ENCODE measurements around the gene REXO1. TPM values are rescaled to one million over a fixed set of nuclear protein-coding genes. Genes with fewer than 3 reads are reported as not detected.

The REXO1 gene
- total RNA-seq, 2 donors from 2014 or later = 29.8 to 59.1 TPM

DNA sequence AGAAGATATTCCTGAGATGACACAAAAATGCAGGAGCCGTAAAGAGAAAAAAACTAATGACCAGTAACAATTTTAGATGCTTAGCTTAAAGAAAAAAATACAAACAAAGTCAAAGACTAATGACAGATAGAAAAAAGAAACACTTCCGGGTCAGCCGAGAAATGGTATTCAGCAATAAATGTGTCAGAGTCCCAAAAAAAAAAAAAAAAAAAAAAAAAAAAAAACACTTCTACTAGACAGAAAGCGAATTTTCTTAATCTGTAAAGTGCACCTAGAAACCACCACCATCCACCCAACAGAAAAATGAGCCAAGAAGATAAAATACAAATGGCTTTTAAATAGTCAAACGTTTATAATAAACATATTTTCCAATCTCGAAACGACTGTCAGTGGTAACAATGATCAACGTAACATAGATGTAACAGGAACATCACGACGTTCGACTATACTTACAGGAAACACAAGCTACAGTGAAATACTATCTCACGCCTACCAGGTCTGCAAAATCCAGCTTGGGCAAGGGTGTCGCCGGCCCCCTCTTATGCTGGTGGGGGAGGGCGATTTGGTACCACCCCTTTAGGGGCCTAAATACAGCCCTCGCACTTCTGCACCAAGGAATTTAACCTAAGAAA lies 26.4 kb upstream of the REXO1 start:
- H3K27ac ChIP-seq = peak overlapping the region; percentile 80 to 93
- TF ChIP-seq POLR2A (IDR thresholded peaks at IDR 0.05) = no peak
- TF ChIP-seq, protein P1, sequence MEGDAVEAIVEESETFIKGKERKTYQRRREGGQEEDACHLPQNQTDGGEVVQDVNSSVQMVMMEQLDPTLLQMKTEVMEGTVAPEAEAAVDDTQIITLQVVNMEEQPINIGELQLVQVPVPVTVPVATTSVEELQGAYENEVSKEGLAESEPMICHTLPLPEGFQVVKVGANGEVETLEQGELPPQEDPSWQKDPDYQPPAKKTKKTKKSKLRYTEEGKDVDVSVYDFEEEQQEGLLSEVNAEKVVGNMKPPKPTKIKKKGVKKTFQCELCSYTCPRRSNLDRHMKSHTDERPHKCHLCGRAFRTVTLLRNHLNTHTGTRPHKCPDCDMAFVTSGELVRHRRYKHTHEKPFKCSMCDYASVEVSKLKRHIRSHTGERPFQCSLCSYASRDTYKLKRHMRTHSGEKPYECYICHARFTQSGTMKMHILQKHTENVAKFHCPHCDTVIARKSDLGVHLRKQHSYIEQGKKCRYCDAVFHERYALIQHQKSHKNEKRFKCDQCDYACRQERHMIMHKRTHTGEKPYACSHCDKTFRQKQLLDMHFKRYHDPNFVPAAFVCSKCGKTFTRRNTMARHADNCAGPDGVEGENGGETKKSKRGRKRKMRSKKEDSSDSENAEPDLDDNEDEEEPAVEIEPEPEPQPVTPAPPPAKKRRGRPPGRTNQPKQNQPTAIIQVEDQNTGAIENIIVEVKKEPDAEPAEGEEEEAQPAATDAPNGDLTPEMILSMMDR (IDR thresholded peaks at IDR 0.05) = no peak
- TF ChIP-seq POLR2AphosphoS5 (IDR thresholded peaks at IDR 0.05) = no peak
- no peak for DNase-seq (ENCODE audit: low spot score)
- no peaks in the 10 kb centered on the region for H3K9me3 ChIP-seq
- intact Hi-C loops (cut with DNase I) = no loop called here
- no peaks in the 10 kb centered on the region for H3K27me3 ChIP-seq (replicated peaks; ENCODE audit: insufficient read depth)
- peaks cover 24% of the 10 kb centered on the region for H3K4me1 ChIP-seq (replicated peaks)
- H3K36me3 ChIP-seq = no peaks in the 10 kb centered on the region
- WGBS = 7% methylated on average over 16 of the region's 16 CpGs
- H3K4me3 ChIP-seq = peak overlapping the region; percentile 93 to 97

DNA sequence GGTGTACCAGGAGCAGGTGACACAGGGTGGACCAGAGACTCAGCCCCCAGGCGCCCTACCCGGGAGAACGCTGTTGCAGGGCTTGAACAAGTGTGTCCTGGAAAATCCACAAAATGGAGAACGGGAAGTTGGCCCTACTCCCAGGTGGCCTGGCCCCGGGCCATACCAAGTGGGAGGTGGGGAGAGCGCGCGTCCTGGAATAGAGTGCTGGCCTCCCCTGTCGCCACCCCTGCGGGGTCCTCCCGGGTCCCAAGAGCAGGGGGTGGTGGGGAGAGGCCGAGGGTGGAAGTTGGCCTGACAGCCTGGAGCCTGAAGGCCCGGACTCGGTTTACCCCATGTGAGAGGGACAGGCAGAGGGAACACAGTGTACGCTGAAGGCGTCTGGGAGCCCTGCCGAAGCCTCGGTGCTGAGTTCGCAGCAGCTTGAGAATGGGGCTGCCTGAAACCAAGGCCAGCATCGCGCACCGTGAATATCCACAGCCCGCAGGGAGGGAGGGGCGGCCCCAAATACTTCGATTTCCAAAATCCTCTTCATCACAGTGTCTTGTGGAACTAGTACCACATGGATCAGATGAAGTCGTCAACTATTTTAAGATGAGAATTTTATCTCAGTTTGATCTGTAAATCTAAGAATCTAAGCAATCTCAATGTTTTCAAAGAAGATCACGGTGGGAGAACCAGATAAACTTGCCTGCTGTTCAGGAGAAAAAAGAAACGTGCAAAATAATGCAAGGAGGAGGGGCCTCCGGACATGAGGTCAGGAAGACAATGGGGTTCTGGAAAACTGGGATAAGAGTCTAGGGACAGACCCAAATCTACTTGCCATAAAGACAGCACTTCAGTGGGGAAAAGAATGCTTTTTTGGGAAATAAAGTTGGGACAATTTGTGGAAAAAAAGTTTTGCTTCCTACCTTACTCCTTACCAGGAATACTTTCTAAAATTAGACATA lies 25.5 kb upstream of the REXO1 start:
- Histone ChIP-seq H3K27me3 (replicated peaks; ENCODE audit: insufficient read depth) (no peaks in the 10 kb centered on the region), H3K4me1 (replicated peaks) (peaks cover 24% of the 10 kb centered on the region), H3K9me3 (no peaks in the 10 kb centered on the region), H3K27ac (peak overlapping the region; percentile 80 to 93), H3K36me3 (no peaks in the 10 kb centered on the region), H3K4me3 (peak overlapping the region; percentile 5 to 18)
- DNase-seq (ENCODE audit: low spot score) = no peak
- intact Hi-C loops (cut with DNase I) = no loop called here
- TF ChIP-seq POLR2AphosphoS5 (IDR thresholded peaks at IDR 0.05) = peak; percentile 6
- TF ChIP-seq, protein P1 (IDR thresholded peaks at IDR 0.05) = no peak
- WGBS = 17% methylated on average over 29 of the region's 29 CpGs

DNA sequence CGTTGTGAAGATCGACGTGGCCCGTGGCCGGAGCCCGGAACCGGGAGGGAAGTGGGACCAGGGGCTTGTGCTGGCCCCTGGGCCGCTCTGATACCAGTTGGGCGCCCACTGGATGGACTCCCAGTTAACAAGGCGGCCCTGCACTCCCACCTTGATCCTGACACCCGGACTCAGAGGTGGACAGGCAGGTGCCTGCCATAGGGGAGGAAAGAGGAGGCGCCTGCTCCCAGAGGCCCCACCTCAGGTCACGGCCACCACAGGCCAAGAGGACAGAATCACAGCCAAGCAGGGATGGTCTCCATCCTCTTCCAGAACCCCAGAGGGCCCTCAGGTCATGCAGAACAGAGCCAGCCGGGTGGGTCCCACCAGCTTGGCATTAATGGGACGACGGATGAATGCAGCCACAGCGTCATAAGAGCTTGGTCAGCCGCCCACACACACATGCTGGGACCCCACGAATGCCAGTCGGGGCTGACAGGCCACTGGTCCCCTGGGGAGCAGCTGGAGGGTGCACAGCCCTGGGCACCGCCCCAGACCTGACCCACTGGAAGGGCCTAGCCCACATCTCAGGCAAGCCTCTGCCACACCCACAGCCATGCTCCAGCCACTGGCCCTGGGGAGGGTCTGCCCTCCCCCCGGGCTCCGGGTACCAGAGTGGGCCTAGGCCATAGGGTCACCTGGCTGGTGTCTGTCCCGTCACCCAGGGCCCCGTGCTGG lies 24.7 kb upstream of the REXO1 start:
- Histone ChIP-seq H3K4me3 (peak overlapping the region; percentile 5 to 18), H3K27me3 (replicated peaks; ENCODE audit: insufficient read depth) (no peaks in the 10 kb centered on the region), H3K27ac (peak overlapping the region; percentile 80 to 93), H3K4me1 (replicated peaks) (peaks cover 24% of the 10 kb centered on the region), H3K9me3 (no peaks in the 10 kb centered on the region), H3K36me3 (no peaks in the 10 kb centered on the region)
- no peak for DNase-seq (ENCODE audit: low spot score)
- intact Hi-C loops (cut with DNase I) = no loop called here
- 70% methylated on average over 17 of the region's 25 CpGs for WGBS
- no peak for TF ChIP-seq POLR2A (IDR thresholded peaks at IDR 0.05)
- TF ChIP-seq, protein P1 (IDR thresholded peaks at IDR 0.05) = no peak
- TF ChIP-seq POLR2AphosphoS5 (IDR thresholded peaks at IDR 0.05) = no peak

- Histone ChIP-seq H3K9me3 (no peaks in the 10 kb centered on the region), H3K27me3 (replicated peaks; ENCODE audit: insufficient read depth) (no peaks in the 10 kb centered on the region), H3K36me3 (no peaks in the 10 kb centered on the region), H3K27ac (no peak overlapping the region), H3K4me1 (replicated peaks) (peaks cover 24% of the 10 kb centered on the region), H3K4me3 (no peak overlapping the region)
- 88% methylated on average over 8 of the region's 13 CpGs for WGBS
- intact Hi-C loops (cut with DNase I) = no loop called here
- TF ChIP-seq POLR2A (IDR thresholded peaks at IDR 0.05) (no peak), POLR2AphosphoS5 (IDR thresholded peaks at IDR 0.05) (no peak)
- TF ChIP-seq, protein P1 (IDR thresholded peaks at IDR 0.05) = no peak
- no peak for DNase-seq (ENCODE audit: low spot score)
These were observed 23.3 kb upstream of the REXO1 start for GRCh38 chr19:1871630-1872029.
